ENCODE measurements around the gene TMEM132D.

The TMEM132D gene

GRCh38 chr12:129523621-129524020, 380.2 kb downstream of the TMEM132D start:
- no peak for DNase-seq (ENCODE audit: low spot score in 2 of 2)
- Histone ChIP-seq H3K4me3 (no peak overlapping the region), H3K36me3 (replicated peaks) (no peaks in the 10 kb centered on the region), H3K27me3 (ENCODE audit: low read depth) (no peaks in the 10 kb centered on the region), H3K4me1 (no peaks in the 10 kb centered on the region), H3K9me3 (no peaks in the 10 kb centered on the region; the same call in 1 of the 2 replicates)
- in situ Hi-C loops (cut with MboI; ENCODE audit: low sequenced_read_pairs): no loop called here

GRCh38 chr12:129520739-129521138, 383.1 kb downstream of the TMEM132D start:
- Histone ChIP-seq H3K27me3 (ENCODE audit: low read depth) (no peaks in the 10 kb centered on the region), H3K4me1 (no peaks in the 10 kb centered on the region), H3K9me3 (no peaks in the 10 kb centered on the region; the same call in 1 of the 2 replicates), H3K4me3 (no peak overlapping the region), H3K36me3 (replicated peaks) (no peaks in the 10 kb centered on the region)
- no peak for DNase-seq (ENCODE audit: low spot score in 2 of 2)
- in situ Hi-C loops (cut with MboI; ENCODE audit: low sequenced_read_pairs): no loop called here

GRCh38 chr12:129503802-129504201, 400.0 kb downstream of the TMEM132D start:
- in situ Hi-C loops (cut with MboI; ENCODE audit: low sequenced_read_pairs): no loop called here
- no peak for DNase-seq (ENCODE audit: low spot score in 2 of 2)
- H3K36me3 ChIP-seq (replicated peaks): no peaks in the 10 kb centered on the region
- no peaks in the 10 kb centered on the region for H3K27me3 ChIP-seq (ENCODE audit: low read depth)
- no peak overlapping the region for H3K4me3 ChIP-seq
- no peaks in the 10 kb centered on the region for H3K9me3 ChIP-seq
- H3K4me1 ChIP-seq: no peaks in the 10 kb centered on the region

GRCh38 chr12:129496226-129496625, 407.6 kb downstream of the TMEM132D start:
- H3K4me1 ChIP-seq: no peaks in the 10 kb centered on the region
- in situ Hi-C loops (cut with MboI; ENCODE audit: low sequenced_read_pairs): no loop called here
- no peaks in the 10 kb centered on the region for H3K36me3 ChIP-seq (replicated peaks)
- H3K27me3 ChIP-seq (ENCODE audit: low read depth): no peaks in the 10 kb centered on the region
- H3K9me3 ChIP-seq: no peaks in the 10 kb centered on the region
- no peak overlapping the region for H3K4me3 ChIP-seq
- DNase-seq (ENCODE audit: low spot score in 2 of 2): no peak

GRCh38 chr12:129494766-129495165, 409.1 kb downstream of the TMEM132D start:
- Histone ChIP-seq H3K9me3 (no peaks in the 10 kb centered on the region), H3K27me3 (ENCODE audit: low read depth) (no peaks in the 10 kb centered on the region), H3K36me3 (replicated peaks) (no peaks in the 10 kb centered on the region), H3K4me3 (no peak overlapping the region), H3K4me1 (no peaks in the 10 kb centered on the region)
- in situ Hi-C loops (cut with MboI; ENCODE audit: low sequenced_read_pairs): no loop called here
- DNase-seq (ENCODE audit: low spot score in 2 of 2): no peak

- no peaks in the 10 kb centered on the region for H3K36me3 ChIP-seq (replicated peaks)
- H3K27me3 ChIP-seq (ENCODE audit: low read depth): no peaks in the 10 kb centered on the region
- in situ Hi-C loops (cut with MboI; ENCODE audit: low sequenced_read_pairs): no loop called here
- H3K4me3 ChIP-seq: no peak overlapping the region
- no peak for DNase-seq (ENCODE audit: low spot score in 2 of 2)
- H3K9me3 ChIP-seq: no peaks in the 10 kb centered on the region
- no peaks in the 10 kb centered on the region for H3K4me1 ChIP-seq
Observed at GRCh38 chr12:129494260-129494659, 409.6 kb downstream of the TMEM132D start.

- Histone ChIP-seq H3K4me1 (no peaks in the 10 kb centered on the region), H3K36me3 (replicated peaks) (no peaks in the 10 kb centered on the region), H3K27me3 (ENCODE audit: low read depth) (no peaks in the 10 kb centered on the region), H3K4me3 (no peak overlapping the region), H3K9me3 (no peaks in the 10 kb centered on the region)
- in situ Hi-C loops (cut with MboI; ENCODE audit: low sequenced_read_pairs): no loop called here
- DNase-seq (ENCODE audit: low spot score in 2 of 2): no peak
Observed at GRCh38 chr12:129489100-129489676, 414.6 kb downstream of the TMEM132D start.

- in situ Hi-C loops (cut with MboI; ENCODE audit: low sequenced_read_pairs): no loop called here
- H3K36me3 ChIP-seq (replicated peaks): no peaks in the 10 kb centered on the region
- no peak for DNase-seq (ENCODE audit: low spot score in 2 of 2)
Observed at GRCh38 chr12:129486931-129487330, 416.9 kb downstream of the TMEM132D start.

GRCh38 chr12:129483111-129483893, 420.5 kb downstream of the TMEM132D start:
- Histone ChIP-seq H3K9me3 (no peaks in the 10 kb centered on the region; the same call in 1 of the 2 replicates), H3K36me3 (replicated peaks) (no peaks in the 10 kb centered on the region), H3K4me3 (no peak overlapping the region), H3K4me1 (no peaks in the 10 kb centered on the region), H3K27me3 (ENCODE audit: low read depth) (no peaks in the 10 kb centered on the region)
- in situ Hi-C loops (cut with MboI; ENCODE audit: low sequenced_read_pairs): no loop called here
- no peak for DNase-seq (ENCODE audit: low spot score in 2 of 2)

More at GRCh38 chr12:129486931-129487330, 416.9 kb downstream of the TMEM132D start:
- H3K9me3 ChIP-seq: no peaks in the 10 kb centered on the region
- no peak overlapping the region for H3K4me3 ChIP-seq
- no peaks in the 10 kb centered on the region for H3K4me1 ChIP-seq
- H3K27me3 ChIP-seq (ENCODE audit: low read depth): no peaks in the 10 kb centered on the region

- no peak overlapping the region for H3K4me3 ChIP-seq
- in situ Hi-C loops (cut with MboI; ENCODE audit: low sequenced_read_pairs): no loop called here
- H3K27me3 ChIP-seq (ENCODE audit: low read depth): no peaks in the 10 kb centered on the region
Observed at GRCh38 chr12:129481921-129482320, 421.9 kb downstream of the TMEM132D start.

GRCh38 chr12:129470196-129470595, 433.6 kb downstream of the TMEM132D start:
- H3K4me1 ChIP-seq: no peaks in the 10 kb centered on the region
- no peak overlapping the region for H3K4me3 ChIP-seq
- H3K9me3 ChIP-seq: no peaks in the 10 kb centered on the region; the same call in 1 of the 2 replicates
- no peaks in the 10 kb centered on the region for H3K27me3 ChIP-seq (ENCODE audit: low read depth)
- in situ Hi-C loops (cut with MboI; ENCODE audit: low sequenced_read_pairs): no loop called here
- DNase-seq (ENCODE audit: low spot score in 2 of 2): no peak
- H3K36me3 ChIP-seq (replicated peaks): no peaks in the 10 kb centered on the region

More at GRCh38 chr12:129481921-129482320, 421.9 kb downstream of the TMEM132D start:
- DNase-seq (ENCODE audit: low spot score in 2 of 2): no peak
- H3K4me1 ChIP-seq: no peaks in the 10 kb centered on the region
- H3K9me3 ChIP-seq: no peaks in the 10 kb centered on the region; the same call in 1 of the 2 replicates
- no peaks in the 10 kb centered on the region for H3K36me3 ChIP-seq (replicated peaks)

GRCh38 chr12:129467726-129468125, 436.1 kb downstream of the TMEM132D start:
- Histone ChIP-seq H3K4me1 (no peaks in the 10 kb centered on the region), H3K27me3 (ENCODE audit: low read depth) (no peaks in the 10 kb centered on the region), H3K9me3 (no peaks in the 10 kb centered on the region), H3K4me3 (no peak overlapping the region), H3K36me3 (replicated peaks) (no peaks in the 10 kb centered on the region)
- in situ Hi-C loops (cut with MboI; ENCODE audit: low sequenced_read_pairs): no loop called here
- DNase-seq (ENCODE audit: low spot score in 2 of 2): no peak

- in situ Hi-C loops (cut with MboI; ENCODE audit: low sequenced_read_pairs): no loop called here
- Histone ChIP-seq H3K27me3 (ENCODE audit: low read depth) (no peaks in the 10 kb centered on the region), H3K4me1 (no peaks in the 10 kb centered on the region), H3K9me3 (no peaks in the 10 kb centered on the region), H3K36me3 (replicated peaks) (no peaks in the 10 kb centered on the region), H3K4me3 (no peak overlapping the region)
- DNase-seq (ENCODE audit: low spot score in 2 of 2): no peak
Observed at GRCh38 chr12:129467289-129467688, 436.5 kb downstream of the TMEM132D start.

GRCh38 chr12:129466499-129466898, 437.3 kb downstream of the TMEM132D start:
- Histone ChIP-seq H3K36me3 (replicated peaks) (no peaks in the 10 kb centered on the region), H3K4me3 (no peak overlapping the region), H3K27me3 (ENCODE audit: low read depth) (no peaks in the 10 kb centered on the region), H3K4me1 (no peaks in the 10 kb centered on the region), H3K9me3 (no peaks in the 10 kb centered on the region)
- in situ Hi-C loops (cut with MboI; ENCODE audit: low sequenced_read_pairs): no loop called here
- no peak for DNase-seq (ENCODE audit: low spot score in 2 of 2)

Measured in HAP-1 (cell line).